GM12878 (cell line): Measurements from ENCODE around the gene C11orf16. TPM values are rescaled to one million over a fixed set of nuclear protein-coding genes. Genes with fewer than 3 reads are reported as not detected.
A peak's percentile ranks its signal among the peaks of the same experiment; 100 is the strongest.
"Not testable (repeated sequence)": the region's sequence is repeated elsewhere in the genome, so short reads cannot be mapped to it uniquely, and the experiment has no call there.

ENCODE experiments used
- ATAC-seq: fragments of 200-7000 bp; cut with Tn5 transposase; 3 replicates; pipeline ENCODE4 v1.9.1; 2020; ENCODE audit warnings: mild to moderate bottlenecking, moderate library complexity
- BruUV-seq: library from RNA; stranded (reverse); fragments of 400-500 nt; replicated peaks from 2 replicates; lab custom pipeline; 2021; lab: Mats Ljungman, UMichigan
- CTCF ChIA-PET: fragments of 300-600 bp; sonication (Branson Sonifier 250); formaldehyde crosslinking; extraction: SDS; loops from one replicate; lab custom pipeline; 2021; ENCODE audit warnings: inconsistent platforms; lab: Yijun Ruan, JAX
- POLR2A ChIA-PET: fragments of 350-600 bp; formaldehyde crosslinking; extraction: SDS; loops from one replicate; lab custom pipeline; 2021; ENCODE audit warnings: inconsistent platforms; lab: Charles Lee
- RAD21 ChIA-PET: fragments of 300-600 bp; sonication (Branson Sonifier 250); formaldehyde crosslinking; loops from one replicate; lab custom pipeline; 2023; ENCODE audit warnings: antibody characterized with exemption; ENCODE audit not compliant: unreplicated experiment; lab: Charles Lee
- SMC1A ChIA-PET: fragments of 300-600 bp; sonication (Branson Sonifier 250); formaldehyde crosslinking; loops from one replicate; lab custom pipeline; 2023; ENCODE audit not compliant: unreplicated experiment, uncharacterized antibody; lab: Charles Lee
- DNase-seq: peaks from one replicate; pipeline ENCODE4 v3.0.0-alpha.2; 2011; ENCODE audit warnings: low read depth, low spot score
- FAIRE-seq: peaks from 3 replicates; lab custom pipeline; 2011; peaks lifted over from hg19 to GRCh38; lab: Jason Lieb, UNC
- H2AFZ ChIP-seq: 2 replicates; pipeline ENCODE4 v1.6.0; 2011; ENCODE audit warnings: low read depth, low read length, control low read depth; ENCODE audit not compliant: control insufficient read depth
- H3K27ac ChIP-seq: 2 replicates; pipeline ENCODE4 v1.5.1; 2011; ENCODE audit warnings: control low read depth; ENCODE audit not compliant: control insufficient read depth, insufficient read depth
- H3K27me3 ChIP-seq, 2 experiments: replicated peaks in 1 of 2; 2 replicates each; pipeline versions ENCODE4 v1.6.0 to v1.6.1; 2011; ENCODE audit warnings: low read length in 1 of 2; ENCODE audit not compliant: control insufficient read depth in 2 of 2, insufficient read depth in 2 of 2
- H3K36me3 ChIP-seq, 2 experiments: 2 replicates each; pipeline ENCODE4 v1.5.1; 2011; ENCODE audit warnings: low read length in 1 of 2; ENCODE audit not compliant: control insufficient read depth in 2 of 2, insufficient read depth in 2 of 2
- H3K4me1 ChIP-seq: 2 replicates; pipeline ENCODE4 v1.6.1; 2011; ENCODE audit warnings: mild to moderate bottlenecking, low read length, moderate library complexity, mixed read lengths; ENCODE audit not compliant: control insufficient read depth, insufficient read depth
- H3K4me2 ChIP-seq: 2 replicates; pipeline ENCODE4 v1.6.0; 2011; ENCODE audit warnings: control low read depth; ENCODE audit not compliant: control insufficient read depth, insufficient read depth
- H3K4me3 ChIP-seq: fragments of 200-600 bp; sonication (generic); 2 replicates; pipeline ENCODE4 v1.5.1; 2016
- H3K79me2 ChIP-seq: 2 replicates; pipeline ENCODE4 v1.6.0; 2011; ENCODE audit warnings: low read length; ENCODE audit not compliant: control insufficient read depth, insufficient read depth
- H3K9ac ChIP-seq: 2 replicates; pipeline ENCODE4 v1.8.0; 2011; ENCODE audit warnings: low read length, control low read depth, mixed read lengths; ENCODE audit not compliant: control insufficient read depth, insufficient read depth
- H3K9me3 ChIP-seq: replicated peaks from 3 replicates; pipeline ENCODE4 v1.5.1; 2011; ENCODE audit warnings: mild to moderate bottlenecking, low read length; ENCODE audit not compliant: control insufficient read depth, insufficient read depth
- H4K20me1 ChIP-seq: 2 replicates; pipeline ENCODE4 v1.6.0; 2011; ENCODE audit not compliant: control insufficient read depth, insufficient read depth
- BHLHE40 ChIP-seq, 2 experiments: fragments of 450-650 bp in 1 of 2; IDR thresholded peaks; 2 replicates each; pipeline ENCODE4 v1.6.1; 2011 to 2017; ENCODE audit warnings: low read depth in 2 of 2, borderline replicate concordance in 1 of 2, improper control_type of control experiment in 1 of 2, low read length in 1 of 2, mild to moderate bottlenecking in 1 of 2
- CREM ChIP-seq: IDR thresholded peaks from 2 replicates; pipeline ENCODE4 v1.6.1; 2014; ENCODE audit warnings: antibody characterized with exemption, low read depth
- FOXM1 ChIP-seq: IDR thresholded peaks from 2 replicates; pipeline ENCODE4 v1.6.1; 2012; ENCODE audit warnings: low read depth, mild to moderate bottlenecking, inconsistent platforms, low read length, moderate library complexity
- HCFC1 ChIP-seq: fragments of 150-350 bp; IDR thresholded peaks from 2 replicates; pipeline ENCODE4 v1.6.1; 2014; ENCODE audit warnings: low read length
- IKZF2 ChIP-seq, 2 experiments: fragments of 450-650 bp; IDR thresholded peaks; 2 replicates each; pipeline ENCODE4 v1.6.1; 2017; ENCODE audit warnings: mild to moderate bottlenecking in 2 of 2, moderate library complexity in 2 of 2
- JUNB ChIP-seq: IDR thresholded peaks from 2 replicates; pipeline ENCODE4 v1.6.1; 2016; ENCODE audit warnings: antibody characterized with exemption, mild to moderate bottlenecking
- MLLT1 ChIP-seq: fragments of 450-650 bp; IDR thresholded peaks from 2 replicates; pipeline ENCODE4 v1.6.1; 2016; ENCODE audit warnings: mild to moderate bottlenecking
- MTA3 ChIP-seq: IDR thresholded peaks from 2 replicates; pipeline ENCODE4 v1.6.1; 2012; ENCODE audit warnings: low read length, inconsistent platforms, borderline replicate concordance
- MXI1 ChIP-seq: fragments of 150-350 bp; IDR thresholded peaks from 2 replicates; pipeline ENCODE4 v1.6.1; 2011; ENCODE audit warnings: low read depth, mild to moderate bottlenecking, inconsistent platforms, low read length, improper control_type of control experiment
- SMAD1 ChIP-seq: fragments of 450-650 bp; IDR thresholded peaks from 2 replicates; pipeline ENCODE4 v1.6.1; 2018; ENCODE audit warnings: mild to moderate bottlenecking, low read depth; ENCODE audit not compliant: partially characterized antibody
- SMARCA5 ChIP-seq: fragments of 450-650 bp; IDR thresholded peaks from 2 replicates; pipeline ENCODE4 v1.6.1; 2017; ENCODE audit warnings: mild to moderate bottlenecking
- SREBF2 ChIP-seq: IDR thresholded peaks from 2 replicates; pipeline ENCODE4 v1.6.1; 2012; ENCODE audit warnings: mild to moderate bottlenecking, low read length
- STAT3 ChIP-seq: IDR thresholded peaks from 2 replicates; pipeline ENCODE4 v1.6.1; 2011; ENCODE audit warnings: low read depth, low read length, improper control_type of control experiment
- TCF12 ChIP-seq: IDR thresholded peaks from 2 replicates; pipeline ENCODE4 v1.6.1; 2011; ENCODE audit warnings: low read depth, mild to moderate bottlenecking, low read length
- TCF3 ChIP-seq: IDR thresholded peaks from 2 replicates; pipeline ENCODE4 v1.6.1; 2012; ENCODE audit warnings: low read depth, mild to moderate bottlenecking, low read length, borderline replicate concordance; ENCODE audit not compliant: insufficient read depth
- ZBTB33 ChIP-seq: fragments of 450-650 bp; IDR thresholded peaks from 2 replicates; pipeline ENCODE4 v1.6.1; 2017; ENCODE audit warnings: mild to moderate bottlenecking
- ZNF622 ChIP-seq: fragments of 450-650 bp; IDR thresholded peaks from 2 replicates; pipeline ENCODE4 v1.6.1; 2017; ENCODE audit warnings: mild to moderate bottlenecking, inconsistent platforms
- WGBS: methylation state at CpG from one replicate; pipeline ENCODE4 v1.1.6; 2016; ENCODE audit warnings: low lambda C conversion rate; ENCODE audit not compliant: insufficient replicate concordance, insufficient coverage; ENCODE audit errors: missing lambda C conversion rate; 5-methylcytosine and 5-hydroxymethylcytosine counted together
- in situ Hi-C: fragments of 300-500 bp; cut with MboI; formaldehyde crosslinking; loops from 9 replicates; pipeline ENCODE4 v1.14.3; 2018; ENCODE audit warnings: mixed read lengths
- intact Hi-C: fragments of 100-400 bp; cut with micrococcal nuclease; formaldehyde crosslinking; loops from one replicate; pipeline ENCODE4 v1.14.2; 2022; ENCODE audit not compliant: unreplicated experiment
- polyA plus RNA-seq, 11 experiments: library from polyadenylated mRNA; depleted of rRNA in 4 of 11; unstranded in 6 of 11; stranded (reverse) in 5 of 11; fragments of >200 nt; fragmentation: Nextera tagmentation in 4 of 11; fragmentation: Illumina TruSeq in 1 of 11; extraction: Ambion mirVana in 4 of 11; extraction: Trizol in 1 of 11; gene quantifications; 1 replicate in 1 of 11; 2 replicates in 10 of 11; pipeline versions ENCODE4 v1.2.1 to v1.2.3, GENCODE V29; 2011 to 2016; ENCODE audit warnings: inconsistent platforms in 2 of 11, missing spikeins in 2 of 11, low read depth in 1 of 11
- total RNA-seq, 4 experiments: library from RNA; depleted of rRNA in 3 of 4; stranded (reverse); fragments of >200 nt in 3 of 4; fragmentation: Illumina TruSeq in 1 of 4; extraction: Trizol in 1 of 4; gene quantifications; 2 replicates each; pipeline versions ENCODE4 v1.2.1 to v1.2.3, GENCODE V29; 2013 to 2021

C11orf16 gene
- total and polyA plus RNA-seq, 10 of the 15 experiments (the other 5 are each of a cell fraction or from before 2014, with no cell fraction given), result 0.05 to 0.39 (median 0.32) TPM; not detected in 7

- TF ChIP-seq ZBTB33 (no peak), TCF3 (no peak), MLLT1 (no peak), JUNB (peak; percentile 43), SMARCA5 (no peak), SREBF2 (no peak), FOXM1 (0 out of 2 replicates have a peak, but pooled peaks have one; percentile 34), STAT3 (no peak), IKZF2 (IDR thresholded peaks at IDR 0.05) (no peak), MXI1 (no peak), BHLHE40 (IDR thresholded peaks at IDR 0.05; ENCODE audit: borderline replicate concordance in 1 of 2, low read depth in 2 of 2, low read length in 1 of 2) (peak; percentile 60 to 79; a peak in 3 of 4 replicates), CREM (no peak), ZNF622 (no peak), HCFC1 (no peak), TCF12 (no peak), SMAD1 (no peak), MTA3 (no peak)
Observed at GRCh38 chr11:8937159-8937558, 4.4 kb upstream of the C11orf16 start (continued).

- intact Hi-C loops, FAIRE-seq, in situ Hi-C loops, H3K9ac ChIP-seq, H3K27me3 ChIP-seq, H3K9me3 ChIP-seq, BruUV-seq, H3K4me2 ChIP-seq, H3K4me1 ChIP-seq, H4K20me1 ChIP-seq, ATAC-seq, H3K4me3 ChIP-seq, RAD21 ChIA-PET, H3K36me3 ChIP-seq, H2AFZ ChIP-seq, H3K79me2 ChIP-seq, H3K27ac ChIP-seq, DNase-seq: not testable (repeated sequence)
- WGBS, result 50% methylated on average over 2 of the region's 2 CpGs
- POLR2A ChIA-PET, result interaction anchor here (0.9 kb wide), 1 partner anchor 24 kb away, joined by 3 read pairs; no protein-coding TSS in a partner anchor
- SMC1A ChIA-PET, result interaction anchor here (1.0 to 2.3 kb wide), 3 partner anchors 14 to 24 kb away, joined by 5 to 6 read pairs (median 6); no protein-coding TSS in a partner anchor
- CTCF ChIA-PET, result interaction anchor here (4.8 kb wide), 1 partner anchor 24 kb away, joined by 30 read pairs; no protein-coding TSS in a partner anchor
Observed at GRCh38 chr11:8935789-8936188, 3.0 kb upstream of the C11orf16 start.
